GM12864 (cell line): ENCODE measurements around the gene GCGR.

ENCODE experiments used
- DNase-seq: peaks from one replicate; pipeline ENCODE4 v3.0.0-alpha.2; 2011; ENCODE audit warnings: low read depth
- H3K4me3 ChIP-seq: 2 replicates; pipeline ENCODE4 v1.5.1; 2011; ENCODE audit warnings: mild to moderate bottlenecking, low read depth, low read length, control low read depth
- CTCF ChIP-seq: IDR thresholded peaks from 2 replicates; pipeline ENCODE4 v1.5.1; 2011; ENCODE audit warnings: low read depth, mild to moderate bottlenecking, moderate library complexity, low read length, control low read depth, inconsistent platforms; ENCODE audit errors: missing control alignments

GCGR gene

DNA sequence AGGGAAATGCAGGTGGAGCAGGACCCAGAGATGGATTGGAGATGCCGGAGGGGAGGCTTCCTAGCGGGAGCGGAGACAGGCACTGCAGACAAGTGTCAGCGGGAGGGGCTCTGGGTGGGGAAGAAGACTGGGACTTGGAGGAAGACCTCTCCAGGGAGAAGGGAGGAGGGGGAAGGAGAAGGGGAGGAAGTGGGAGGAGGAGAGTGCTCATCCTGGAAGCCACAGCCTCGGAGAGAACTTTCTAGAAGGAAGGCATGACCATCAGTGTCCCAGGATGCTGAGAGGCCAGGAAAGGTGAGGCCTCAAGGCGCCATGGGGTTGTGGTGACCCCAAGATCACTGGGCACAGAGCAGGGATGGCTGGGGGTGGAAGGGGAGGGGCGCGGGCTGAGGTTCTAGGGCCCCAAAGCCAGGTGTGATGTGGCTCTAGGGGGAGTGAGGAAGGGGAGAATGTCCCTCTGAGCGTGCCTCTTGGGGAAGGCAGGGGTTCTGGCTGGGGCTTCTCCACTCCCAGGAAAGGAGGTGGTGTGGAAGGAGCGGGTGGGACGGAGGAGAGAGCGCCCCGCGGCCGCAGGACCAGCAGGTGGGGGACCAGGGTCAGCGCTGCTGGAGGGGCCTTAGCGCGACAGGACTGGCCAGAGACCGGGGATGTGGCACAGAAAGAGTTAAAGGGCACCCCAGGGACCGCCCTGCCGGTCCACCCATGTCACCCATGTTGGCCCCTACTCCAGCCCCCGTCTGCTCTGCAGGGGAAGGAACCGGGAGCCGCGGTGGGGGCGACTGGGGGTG lies 900 bp upstream of the GCGR start:
- H3K4me3 ChIP-seq, result no peak overlapping the region
- DNase-seq, result no peak
- TF ChIP-seq CTCF, result no peak

- no peak for TF ChIP-seq CTCF
- H3K4me3 ChIP-seq, result no peak overlapping the region
- no peak for DNase-seq
Measured at GRCh38 chr17:81804559-81805399, 829 bp downstream of the GCGR start.

- H3K4me3 ChIP-seq, result no peak overlapping the region
- DNase-seq, result no peak
- no peak for TF ChIP-seq CTCF
Measured at GRCh38 chr17:81805707-81806460, 1.9 kb downstream of the GCGR start.

GRCh38 chr17:81806461-81807209 lies 2.7 kb downstream of the GCGR start:
- no peak for TF ChIP-seq CTCF
- DNase-seq, result no peak
- no peak overlapping the region for H3K4me3 ChIP-seq

- DNase-seq, result no peak
- no peak overlapping the region for H3K4me3 ChIP-seq
- no peak for TF ChIP-seq CTCF
Measured at GRCh38 chr17:81807210-81807719, 3.3 kb downstream of the GCGR start.

- no peak overlapping the region for H3K4me3 ChIP-seq
- TF ChIP-seq CTCF, result no peak
- DNase-seq, result no peak
Measured at GRCh38 chr17:81807839-81808238, 3.9 kb downstream of the GCGR start.
